Keratinocyte (primary cell): ENCODE data around the gene ZNF488. TPM values are rescaled to one million over a fixed set of nuclear protein-coding genes. Genes with fewer than 3 reads are reported as not detected.
A peak's percentile ranks its signal among the peaks of the same experiment; 100 is the strongest.

Source experiments
- DNase-seq: peaks from one replicate; pipeline ENCODE4 v3.0.0-alpha.2; 2011; ENCODE audit warnings: low read depth, missing footprints, low spot score
- FAIRE-seq: peaks from 2 replicates; lab custom pipeline; 2011; peaks lifted over from hg19 to GRCh38; lab: Jason Lieb, UNC
- H2AFZ ChIP-seq: 2 replicates; pipeline ENCODE4 v1.6.0; 2012; ENCODE audit warnings: low read length, control low read depth, inconsistent platforms; ENCODE audit not compliant: control insufficient read depth
- H3K27ac ChIP-seq: 2 replicates; pipeline ENCODE4 v1.5.1; 2011; ENCODE audit warnings: low read length; ENCODE audit not compliant: control insufficient read depth, insufficient read depth
- H3K27me3 ChIP-seq: 3 replicates; pipeline ENCODE4 v1.6.0; 2011; ENCODE audit warnings: low read length; ENCODE audit not compliant: control insufficient read depth, insufficient read depth; ENCODE audit errors: extremely low read depth
- H3K36me3 ChIP-seq, 2 experiments: 2 replicates in 1 of 2; 3 replicates in 1 of 2; pipeline ENCODE4 v1.5.1; 2011; ENCODE audit warnings: low read length in 2 of 2, mild to moderate bottlenecking in 1 of 2; ENCODE audit not compliant: control insufficient read depth in 2 of 2, insufficient read depth in 2 of 2; ENCODE audit errors: extremely low read depth in 1 of 2
- H3K4me1 ChIP-seq: 3 replicates; pipeline ENCODE4 v1.5.1; 2011; ENCODE audit warnings: low read length; ENCODE audit not compliant: control insufficient read depth, insufficient read depth; ENCODE audit errors: extremely low read depth
- H3K4me2 ChIP-seq: 3 replicates; pipeline ENCODE4 v1.6.0; 2011; ENCODE audit warnings: low read depth, low read length; ENCODE audit not compliant: control insufficient read depth, insufficient read depth; ENCODE audit errors: extremely low read depth
- H3K4me3 ChIP-seq, 3 experiments: fragments of 200-600 bp in 1 of 3; sonication (generic) in 1 of 3; 2 replicates in 2 of 3; 3 replicates in 1 of 3; pipeline ENCODE4 v1.5.1; 2011 to 2016; ENCODE audit warnings: low read length in 3 of 3, mild to moderate bottlenecking in 3 of 3, control low read depth in 2 of 3, inconsistent platforms in 1 of 3, low read depth in 1 of 3, mixed read lengths in 1 of 3, mixed run types in 1 of 3, moderate library complexity in 1 of 3; ENCODE audit not compliant: control insufficient read depth in 2 of 3, insufficient read depth in 2 of 3; ENCODE audit errors: extremely low read depth in 1 of 3
- H3K79me2 ChIP-seq: 2 replicates; pipeline ENCODE4 v1.6.0; 2012; ENCODE audit warnings: low read length; ENCODE audit not compliant: control insufficient read depth, insufficient read depth
- H3K9ac ChIP-seq: 3 replicates; pipeline ENCODE4 v1.6.0; 2011; ENCODE audit warnings: low read length; ENCODE audit not compliant: control insufficient read depth, insufficient read depth; ENCODE audit errors: extremely low read depth
- H3K9me1 ChIP-seq: 3 replicates; pipeline ENCODE4 v1.6.0; 2011; ENCODE audit warnings: low read length; ENCODE audit not compliant: control insufficient read depth, insufficient read depth; ENCODE audit errors: extremely low read depth
- H3K9me3 ChIP-seq: 2 replicates; pipeline ENCODE4 v1.5.1; 2012; ENCODE audit warnings: low read depth, low read length; ENCODE audit not compliant: control insufficient read depth
- H4K20me1 ChIP-seq: 3 replicates; pipeline ENCODE4 v1.6.0; 2011; ENCODE audit warnings: low read length; ENCODE audit not compliant: control insufficient read depth, insufficient read depth; ENCODE audit errors: extremely low read depth
- EZH2 ChIP-seq: IDR thresholded peaks from one replicate; pipeline ENCODE4 v1.6.1; 2012; ENCODE audit warnings: inconsistent platforms, mild to moderate bottlenecking, low read length, moderate library complexity
- dilution Hi-C: fragments of 300-500 bp; cut with MboI; formaldehyde crosslinking; loops from one replicate; pipeline ENCODE4 v1.7.0; 2020; ENCODE audit warnings: low sequenced_read_pairs; ENCODE audit not compliant: extremely low pct_ligation_motif_present
- polyA minus RNA-seq, 3 experiments: library from RNA; depleted of rRNA, polyadenylated mRNA; stranded (reverse); fragments of >200 nt; gene quantifications; 1 replicate in 1 of 3; 2 replicates in 1 of 3; 3 replicates in 1 of 3; pipeline ENCODE4 v1.2.3, GENCODE V29; 2011
- polyA plus RNA-seq, 5 experiments: library from polyadenylated mRNA; depleted of rRNA in 3 of 5; stranded (reverse) in 3 of 5; stranded (forward) in 1 of 5; unstranded in 1 of 5; fragments of >200 nt; gene quantifications; 1 replicate in 1 of 5; 2 replicates in 3 of 5; 3 replicates in 1 of 5; pipeline versions ENCODE4 v1.2.1 to v1.2.3, GENCODE V29; 2011 to 2012; ENCODE audit warnings: missing spikeins in 2 of 5, low read depth in 1 of 5, low replicate concordance in 1 of 5
- TF ChIP-seq, protein P1 (sequence below), 3 experiments: IDR thresholded peaks in 1 of 3; conservative IDR thresholded peaks in 1 of 3; optimal IDR thresholded peaks in 1 of 3; 2 replicates in 2 of 3; 3 replicates in 1 of 3; pipeline versions ENCODE3 to v1.5.1; 2011; ENCODE audit warnings: low read length in 3 of 3, mild to moderate bottlenecking in 3 of 3, moderate library complexity in 2 of 3, control low read depth in 1 of 3, inconsistent platforms in 1 of 3; ENCODE audit not compliant: insufficient read depth in 2 of 3; ENCODE audit errors: extremely low read depth in 1 of 3

ZNF488 gene, protein sequence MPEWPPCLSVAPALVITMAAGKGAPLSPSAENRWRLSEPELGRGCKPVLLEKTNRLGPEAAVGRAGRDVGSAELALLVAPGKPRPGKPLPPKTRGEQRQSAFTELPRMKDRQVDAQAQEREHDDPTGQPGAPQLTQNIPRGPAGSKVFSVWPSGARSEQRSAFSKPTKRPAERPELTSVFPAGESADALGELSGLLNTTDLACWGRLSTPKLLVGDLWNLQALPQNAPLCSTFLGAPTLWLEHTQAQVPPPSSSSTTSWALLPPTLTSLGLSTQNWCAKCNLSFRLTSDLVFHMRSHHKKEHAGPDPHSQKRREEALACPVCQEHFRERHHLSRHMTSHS
- polyA plus RNA-seq (1.2 to 1.4 TPM (median 1.4 TPM) in 3 replicates), polyA minus RNA-seq (1.2 to 3.1 TPM (median 1.8 TPM) in 3 replicates)
- 0.10 TPM for polyA plus RNA-seq (2011; ENCODE audit: low read depth)
- polyA plus RNA-seq (2011; cell fraction: cytosol; rRNA removed), result 0.67 and 0.83 TPM in 2 replicates
- polyA plus RNA-seq (2011; cell fraction: nucleus; rRNA removed), result 0.57 and 0.61 TPM in 2 replicates
- 0.79 and 1.1 TPM in 2 replicates for polyA plus RNA-seq (2012; ENCODE audit: low replicate concordance)
- 1.3 TPM for polyA minus RNA-seq (2011; cell fraction: cytosol; rRNA and poly(A)+ RNA removed)
- 0.31 and 0.32 TPM in 2 replicates for polyA minus RNA-seq (2011; cell fraction: nucleus; rRNA and poly(A)+ RNA removed)

DNA sequence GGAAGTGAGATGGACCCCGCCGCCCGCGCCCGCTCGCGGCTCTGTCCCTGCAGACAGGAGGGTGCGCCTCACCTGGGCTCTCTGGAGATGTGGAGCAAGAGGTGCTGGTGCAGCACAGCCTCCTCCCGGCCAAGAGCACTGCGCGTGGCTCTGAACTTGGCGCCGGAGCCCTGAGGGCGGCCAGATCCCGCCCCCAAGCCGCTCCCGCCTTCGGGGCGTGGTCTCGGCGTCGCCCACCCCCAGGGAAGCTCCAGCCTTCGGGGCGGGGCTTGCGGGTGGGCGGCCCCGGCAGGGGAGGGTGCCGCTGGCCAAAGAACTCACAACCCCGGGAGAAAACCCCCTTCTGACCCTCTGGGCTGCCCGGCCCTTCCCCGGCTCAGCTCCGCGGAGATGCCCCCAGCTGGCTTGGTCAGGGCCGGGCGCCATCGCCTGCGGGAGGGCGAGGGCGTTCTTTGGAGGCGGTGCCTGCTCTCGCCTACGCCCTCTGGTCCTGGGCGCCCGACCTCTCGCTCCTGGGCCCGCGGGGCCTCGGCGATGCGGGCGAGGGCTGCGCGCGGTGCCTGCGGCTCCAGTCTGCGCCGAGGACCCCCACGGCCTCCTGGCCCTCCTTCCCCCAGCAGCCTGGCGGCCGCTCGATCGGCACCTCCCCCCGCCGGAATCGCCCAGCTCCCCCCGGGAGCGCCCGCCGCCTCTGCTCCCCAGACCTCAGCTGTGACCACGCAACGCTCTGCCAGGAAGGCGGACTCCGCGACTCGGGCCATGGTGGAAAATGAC, at the start of gene ZNF488:
Gene ZNF488, minus strand, starts transcription at position 146 of the 774 bp plus-strand sequence. CDS start 15,464 bp downstream, outside the sequence.
- H3K27ac ChIP-seq, result peak within 1 kb of the TSS; percentile 43

DNA sequence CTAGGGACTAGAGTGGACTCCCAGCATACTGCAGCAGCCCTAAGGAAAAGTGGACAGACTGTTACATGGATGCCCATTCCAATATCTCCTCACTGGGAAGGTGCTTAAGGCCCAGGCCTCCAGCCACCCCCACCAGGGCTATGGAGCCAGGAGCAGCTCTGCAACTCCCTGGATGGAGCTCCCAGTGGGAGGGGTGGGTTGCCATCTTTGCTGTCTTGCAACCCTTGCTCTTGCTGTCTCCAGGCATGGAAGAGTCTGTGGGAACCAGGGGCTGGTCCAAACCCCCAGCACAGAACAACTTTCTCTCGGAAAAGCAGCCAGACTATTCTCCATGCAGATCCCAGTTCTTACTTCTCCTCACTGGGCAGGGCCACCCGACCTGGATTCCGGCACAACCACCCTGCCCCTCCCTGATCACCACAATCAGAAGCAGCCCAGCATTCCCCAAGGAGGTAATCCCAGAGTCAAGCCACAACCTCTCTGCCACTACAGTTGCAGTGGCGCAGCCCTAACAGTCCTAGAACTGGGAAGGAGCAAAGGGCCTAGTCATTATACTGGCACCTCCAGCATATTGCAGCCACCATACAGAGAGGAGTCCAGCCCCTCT, 41.8 kb upstream of the ZNF488 start:
- Histone ChIP-seq H3K9ac (no peak overlapping the region), H4K20me1 (no peaks in the 10 kb centered on the region), H3K4me1 (no peaks in the 10 kb centered on the region), H2AFZ (no peak overlapping the region), H3K9me3 (no peaks in the 10 kb centered on the region), H3K9me1 (no peaks in the 10 kb centered on the region), H3K4me3 (no peak overlapping the region), H3K36me3 (no peaks in the 10 kb centered on the region), H3K27ac (no peak overlapping the region), H3K79me2 (no peaks in the 10 kb centered on the region), H3K4me2 (no peak overlapping the region), H3K27me3 (no peaks in the 10 kb centered on the region)
- dilution Hi-C loops, result no loop called here
- FAIRE-seq (no peak), DNase-seq (no peak)
- TF ChIP-seq EZH2, result no peak
- TF ChIP-seq, protein P1, sequence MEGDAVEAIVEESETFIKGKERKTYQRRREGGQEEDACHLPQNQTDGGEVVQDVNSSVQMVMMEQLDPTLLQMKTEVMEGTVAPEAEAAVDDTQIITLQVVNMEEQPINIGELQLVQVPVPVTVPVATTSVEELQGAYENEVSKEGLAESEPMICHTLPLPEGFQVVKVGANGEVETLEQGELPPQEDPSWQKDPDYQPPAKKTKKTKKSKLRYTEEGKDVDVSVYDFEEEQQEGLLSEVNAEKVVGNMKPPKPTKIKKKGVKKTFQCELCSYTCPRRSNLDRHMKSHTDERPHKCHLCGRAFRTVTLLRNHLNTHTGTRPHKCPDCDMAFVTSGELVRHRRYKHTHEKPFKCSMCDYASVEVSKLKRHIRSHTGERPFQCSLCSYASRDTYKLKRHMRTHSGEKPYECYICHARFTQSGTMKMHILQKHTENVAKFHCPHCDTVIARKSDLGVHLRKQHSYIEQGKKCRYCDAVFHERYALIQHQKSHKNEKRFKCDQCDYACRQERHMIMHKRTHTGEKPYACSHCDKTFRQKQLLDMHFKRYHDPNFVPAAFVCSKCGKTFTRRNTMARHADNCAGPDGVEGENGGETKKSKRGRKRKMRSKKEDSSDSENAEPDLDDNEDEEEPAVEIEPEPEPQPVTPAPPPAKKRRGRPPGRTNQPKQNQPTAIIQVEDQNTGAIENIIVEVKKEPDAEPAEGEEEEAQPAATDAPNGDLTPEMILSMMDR (optimal IDR thresholded peaks at IDR 0.05 in 1 of 3, IDR thresholded peaks at IDR 0.05 in 1 of 3, conservative IDR thresholded peaks at IDR 0.05 in 1 of 3; ENCODE audit: extremely low read depth in 1 of 3, insufficient read depth in 2 of 3, low read length in 3 of 3), result no peak

More for the DNA sequence above, at the start of gene ZNF488:
- Histone ChIP-seq H3K9ac (peak within 1 kb of the TSS; percentile 74), H3K9me3 (no peaks in the 10 kb centered on the region), H3K27me3 (peaks cover 4% of the 10 kb centered on the region), H3K36me3 (no peaks in the 10 kb centered on the region), H4K20me1 (no peaks in the 10 kb centered on the region), H3K79me2 (no peaks in the 10 kb centered on the region), H3K4me2 (peak within 1 kb of the TSS; percentile 98), H3K4me3 (peak within 1 kb of the TSS; percentile 73 to 83 (median 82)), H2AFZ (peak within 1 kb of the TSS; percentile 90), H3K9me1 (no peaks in the 10 kb centered on the region), H3K4me1 (peaks cover 10% of the 10 kb centered on the region)
- DNase-seq (peak; percentile 46), FAIRE-seq (no peak)
- TF ChIP-seq, protein P1 (optimal IDR thresholded peaks at IDR 0.05 in 1 of 3, IDR thresholded peaks at IDR 0.05 in 1 of 3, conservative IDR thresholded peaks at IDR 0.05 in 1 of 3; ENCODE audit: extremely low read depth in 1 of 3, insufficient read depth in 2 of 3, low read length in 3 of 3), result peak in 2 of 3 experiments; percentile 14 to 15
- TF ChIP-seq EZH2, result no peak
- dilution Hi-C loops, result no loop called here
